LNCAP (cell line): Measurements from ENCODE around the gene EPOP.

Experiments
- TF ChIP-seq, protein P1 (sequence below): fragments of 450-650 bp; IDR thresholded peaks from 2 replicates; pipeline ENCODE4 v1.5.1; 2017; ENCODE audit warnings: mild to moderate bottlenecking

EPOP gene

DNA sequence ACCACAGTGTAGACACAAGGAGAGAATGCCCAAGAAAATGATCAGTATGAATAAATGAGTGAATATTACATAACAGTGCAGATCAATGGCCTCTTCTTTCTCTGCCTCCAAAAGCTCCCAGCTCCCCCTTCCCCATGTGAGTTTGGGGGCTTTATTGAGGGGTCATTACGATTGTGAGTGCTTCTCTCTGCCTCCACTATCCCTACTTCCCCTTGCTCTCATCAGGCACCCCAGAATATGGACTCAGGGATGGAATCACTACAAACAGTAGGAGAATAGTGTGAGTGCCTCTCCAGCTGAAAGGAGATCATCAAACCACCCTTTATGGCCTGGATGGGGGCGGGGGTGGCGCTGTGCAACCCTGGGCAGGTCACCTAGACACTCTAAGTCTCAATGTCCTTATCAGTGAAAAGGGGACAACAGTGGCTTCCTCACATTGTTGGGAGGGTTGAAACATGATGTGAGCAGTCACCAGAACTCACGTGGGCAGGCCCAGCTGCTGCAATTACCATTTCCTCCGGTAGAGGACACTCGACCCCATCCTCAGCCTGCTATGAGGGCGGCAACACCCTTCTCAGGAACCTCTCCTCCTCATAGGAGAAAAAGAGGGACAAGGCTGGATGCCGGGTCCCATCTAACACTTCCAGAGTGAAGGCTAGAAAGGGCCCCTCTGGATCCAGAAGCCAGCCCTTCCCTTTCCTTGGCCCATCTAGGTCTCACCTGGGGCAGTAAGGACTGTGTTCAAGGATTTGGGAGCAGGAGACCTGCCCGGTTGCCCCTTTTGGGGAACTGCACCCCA is 2.1 kb upstream of the EPOP start:
- TF ChIP-seq, protein P1, sequence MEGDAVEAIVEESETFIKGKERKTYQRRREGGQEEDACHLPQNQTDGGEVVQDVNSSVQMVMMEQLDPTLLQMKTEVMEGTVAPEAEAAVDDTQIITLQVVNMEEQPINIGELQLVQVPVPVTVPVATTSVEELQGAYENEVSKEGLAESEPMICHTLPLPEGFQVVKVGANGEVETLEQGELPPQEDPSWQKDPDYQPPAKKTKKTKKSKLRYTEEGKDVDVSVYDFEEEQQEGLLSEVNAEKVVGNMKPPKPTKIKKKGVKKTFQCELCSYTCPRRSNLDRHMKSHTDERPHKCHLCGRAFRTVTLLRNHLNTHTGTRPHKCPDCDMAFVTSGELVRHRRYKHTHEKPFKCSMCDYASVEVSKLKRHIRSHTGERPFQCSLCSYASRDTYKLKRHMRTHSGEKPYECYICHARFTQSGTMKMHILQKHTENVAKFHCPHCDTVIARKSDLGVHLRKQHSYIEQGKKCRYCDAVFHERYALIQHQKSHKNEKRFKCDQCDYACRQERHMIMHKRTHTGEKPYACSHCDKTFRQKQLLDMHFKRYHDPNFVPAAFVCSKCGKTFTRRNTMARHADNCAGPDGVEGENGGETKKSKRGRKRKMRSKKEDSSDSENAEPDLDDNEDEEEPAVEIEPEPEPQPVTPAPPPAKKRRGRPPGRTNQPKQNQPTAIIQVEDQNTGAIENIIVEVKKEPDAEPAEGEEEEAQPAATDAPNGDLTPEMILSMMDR: peak; percentile 96

DNA sequence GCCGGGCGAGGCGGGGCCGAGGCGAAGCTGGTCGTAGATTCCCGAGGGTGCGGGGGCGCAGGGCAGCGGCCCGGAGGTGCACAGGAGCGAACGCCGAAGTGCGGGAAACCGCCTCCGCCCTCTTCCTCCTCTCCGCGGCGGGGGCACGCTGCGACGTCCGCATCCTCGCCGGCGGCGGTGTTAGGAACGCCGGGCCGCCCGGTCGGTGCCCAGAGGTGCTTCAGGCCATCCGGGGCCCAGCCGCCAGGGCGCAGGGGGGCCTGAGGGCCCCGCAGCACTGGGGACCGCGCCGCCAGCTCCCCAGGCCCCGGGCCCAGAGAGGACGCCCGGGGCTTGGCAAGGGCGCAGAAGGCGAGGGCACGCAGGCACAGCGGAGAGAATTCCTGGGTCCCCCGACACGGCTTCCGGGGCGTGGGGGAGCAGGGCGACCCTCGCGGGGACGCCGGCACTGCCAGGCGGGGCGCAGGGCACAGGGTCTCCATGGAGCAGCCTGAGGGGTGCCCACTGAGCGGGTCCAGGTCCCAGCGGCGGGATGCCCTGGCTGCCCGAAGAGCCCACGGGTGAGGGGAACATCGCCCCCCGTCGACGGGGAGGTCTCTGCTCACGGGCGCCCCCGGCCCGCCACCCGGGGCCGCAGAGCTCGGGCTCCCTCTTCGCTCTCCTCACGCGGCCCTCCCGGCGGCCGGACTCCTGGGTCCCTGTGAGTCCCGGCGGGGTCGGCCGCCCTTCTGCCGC is 576 bp downstream of the EPOP start:
- TF ChIP-seq, protein P1: peak; percentile 29; the same call in 1 of the 2 replicates

DNA sequence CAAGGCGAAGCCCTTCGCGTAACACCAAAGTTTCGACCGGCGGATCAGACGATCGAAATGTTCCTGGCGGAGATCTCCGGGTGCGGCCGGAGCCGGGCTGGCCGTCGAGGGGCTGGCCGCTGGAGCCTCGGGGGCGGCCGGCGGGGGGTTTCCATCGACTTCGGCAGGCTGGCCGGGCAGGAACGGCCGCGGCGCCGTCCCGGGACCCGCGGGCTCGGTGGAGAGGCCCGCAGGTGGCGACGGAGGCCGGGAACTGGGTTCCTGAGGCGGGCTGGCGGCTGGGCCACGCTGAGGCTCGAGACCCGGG is 1.1 kb downstream of the EPOP start:
- TF ChIP-seq, protein P1: no peak

DNA sequence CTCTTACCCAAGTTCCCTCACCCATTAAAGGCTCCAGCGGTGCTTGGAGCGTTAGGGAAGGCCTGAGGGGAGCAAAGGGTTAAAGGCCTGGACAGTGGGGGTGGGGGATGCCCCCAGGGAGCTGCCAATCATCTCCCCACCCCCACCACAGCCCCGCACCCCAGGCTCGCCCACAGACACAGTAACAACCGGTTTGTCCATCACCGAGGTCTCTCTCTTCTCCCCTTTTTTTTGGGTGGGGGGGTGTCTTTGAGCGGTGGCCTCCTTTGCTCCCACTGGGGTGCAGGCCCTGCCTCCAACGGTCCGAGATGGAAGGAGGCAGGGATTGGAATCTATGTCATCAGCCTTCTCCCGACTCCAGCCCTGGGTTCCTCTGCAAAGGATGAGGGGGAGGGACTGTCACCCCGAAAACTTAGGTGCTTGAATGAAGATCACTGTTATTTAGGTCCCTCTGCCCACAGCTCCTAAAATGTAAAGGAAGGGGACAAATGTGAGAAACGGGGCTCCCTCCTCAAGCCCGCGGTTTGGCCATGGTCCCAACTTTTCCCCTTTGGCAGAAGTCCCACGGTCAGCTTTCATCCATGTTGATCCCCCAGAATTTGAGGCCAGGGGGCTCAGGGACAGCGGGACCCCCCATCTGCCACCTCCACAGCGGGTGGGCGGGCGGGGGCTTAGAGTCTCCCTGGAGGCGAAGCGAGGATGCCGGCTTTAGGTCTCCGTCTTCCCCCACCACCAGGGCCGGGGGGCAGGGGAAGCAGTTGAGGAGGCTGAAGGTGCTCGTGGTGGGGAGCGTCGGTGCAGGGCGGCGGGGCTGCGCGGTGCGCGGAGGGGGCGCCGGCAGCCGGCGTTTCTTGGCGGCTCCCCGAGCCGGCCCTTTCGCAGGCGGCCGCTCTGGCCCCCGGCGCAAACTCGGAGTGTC is 1.7 kb downstream of the EPOP start:
- TF ChIP-seq, protein P1: no peak

DNA sequence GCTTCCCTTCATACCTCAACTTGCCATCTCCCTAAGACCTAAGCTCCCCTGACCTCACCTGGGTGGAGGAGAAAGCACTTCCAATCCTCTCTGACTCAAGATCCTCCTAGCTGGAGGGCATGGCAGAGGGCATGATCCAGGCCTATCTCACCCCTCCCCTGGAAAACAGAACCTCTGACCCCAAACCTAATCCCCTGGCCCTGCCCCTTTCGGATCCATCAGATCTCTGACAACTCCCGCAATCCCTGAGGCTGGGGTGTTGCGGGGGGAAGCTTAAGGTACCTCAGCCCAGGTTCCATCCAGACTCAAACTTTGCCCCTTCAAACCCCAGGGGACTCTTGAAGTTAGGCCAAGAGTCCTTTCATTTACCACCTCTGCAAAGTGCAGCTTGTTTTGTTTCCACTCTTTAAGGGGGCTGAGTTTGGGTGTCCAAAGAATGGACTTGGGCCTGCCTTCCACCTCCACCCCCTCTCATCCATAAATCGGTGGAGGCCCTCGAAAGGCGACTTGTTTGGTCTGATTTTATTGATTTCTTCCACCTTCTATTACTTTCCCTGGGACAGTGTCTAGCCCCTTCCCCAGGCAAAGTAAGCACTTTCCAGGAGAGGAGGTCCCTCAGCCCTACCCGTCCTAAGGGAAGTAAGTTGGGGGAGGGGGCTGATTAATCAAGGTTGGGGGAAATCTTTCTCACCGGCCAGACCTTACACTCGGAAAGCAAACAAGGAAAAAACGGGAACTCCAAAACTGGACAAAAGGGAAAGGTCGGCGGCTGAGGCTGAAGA is 2.6 kb downstream of the EPOP start:
- TF ChIP-seq, protein P1: no peak

DNA sequence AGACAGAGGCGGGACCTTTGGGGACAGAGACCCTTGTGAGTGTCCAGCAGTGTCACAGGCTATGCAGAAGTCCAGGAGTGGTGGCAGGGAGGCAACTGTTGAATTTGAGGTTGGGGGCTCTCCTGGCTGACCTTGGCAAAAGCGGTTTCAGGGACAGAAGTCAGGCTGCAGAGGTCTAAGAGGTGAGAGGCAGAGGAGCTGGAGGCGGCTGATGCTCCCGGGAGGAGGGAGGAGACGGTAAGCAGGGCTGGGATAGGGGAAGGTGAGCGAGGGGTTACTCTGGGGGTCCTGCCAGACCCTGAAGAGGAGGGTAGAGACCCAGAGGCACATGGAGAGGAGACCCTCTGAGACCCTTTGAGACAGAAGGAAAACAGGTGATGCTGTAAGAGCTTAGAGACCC is 5.2 kb downstream of the EPOP start:
- TF ChIP-seq, protein P1: no peak

DNA sequence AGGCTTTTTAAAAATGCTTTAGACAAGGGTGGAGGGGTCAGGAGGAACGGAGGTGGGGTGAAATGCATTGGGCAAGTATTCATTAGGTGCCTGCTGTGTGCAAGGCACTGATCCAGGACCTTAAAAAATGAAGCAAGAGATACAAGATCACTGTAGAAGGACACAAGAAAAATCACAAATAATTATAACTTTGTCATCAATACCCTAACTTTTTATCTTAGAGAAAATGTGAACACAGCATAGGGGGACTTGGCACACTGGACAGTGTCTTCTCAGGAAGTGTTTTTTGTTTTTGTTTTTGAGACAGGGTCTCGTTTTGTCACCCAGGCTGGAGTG is 7.0 kb downstream of the EPOP start:
- TF ChIP-seq, protein P1: 0 out of 2 replicates have a peak, but pooled peaks have one; percentile 6
